H1 (cell line): ENCODE measurements around the gene NDUFA12. TPM values are rescaled to one million over a fixed set of nuclear protein-coding genes. Genes with fewer than 3 reads are reported as not detected.

Experiments
- CTCF ChIA-PET: fragments of 300-600 bp; sonication (Branson Sonifier 250); formaldehyde crosslinking; loops from one replicate; lab custom pipeline; 2021; ENCODE audit not compliant: partially characterized antibody; lab: Charles Lee
- POLR2A ChIA-PET: fragments of 300-600 bp; sonication (Branson Sonifier 250); formaldehyde crosslinking; loops from one replicate; lab custom pipeline; 2021; ENCODE audit warnings: inconsistent platforms; ENCODE audit not compliant: partially characterized antibody; lab: Charles Lee
- DNase-seq, 2 experiments: peaks; one replicate each; pipeline versions ENCODE4 v3.0.0 to v3.0.0-alpha.2; 2010 to 2022; ENCODE audit warnings: low spot score in 2 of 2, low read depth in 1 of 2, mixed read lengths in 1 of 2
- FAIRE-seq: peaks from 2 replicates; lab custom pipeline; 2011; peaks lifted over from hg19 to GRCh38; lab: Jason Lieb, UNC
- H2AFZ ChIP-seq: 2 replicates; pipeline ENCODE4 v1.8.1; 2012; ENCODE audit warnings: low read length, inconsistent platforms
- H2AK5ac ChIP-seq: 2 replicates; pipeline ENCODE4 v1.6.1; 2013; ENCODE audit warnings: low read depth, low read length
- H2BK120ac ChIP-seq: replicated peaks from 2 replicates; pipeline ENCODE3; 2013; ENCODE audit warnings: low read depth, low read length, inconsistent platforms
- H2BK12ac ChIP-seq: 2 replicates; pipeline ENCODE4 v1.6.1; 2013; ENCODE audit warnings: low read depth, low read length
- H2BK15ac ChIP-seq: 2 replicates; pipeline ENCODE4 v1.6.1; 2013; ENCODE audit warnings: low read length
- H2BK20ac ChIP-seq: 2 replicates; pipeline ENCODE4 v1.6.1; 2013; ENCODE audit warnings: low read length
- H2BK5ac ChIP-seq: 2 replicates; pipeline ENCODE4 v1.6.1; 2013; ENCODE audit warnings: low read depth, low read length
- H3K14ac ChIP-seq: 2 replicates; pipeline ENCODE4 v1.6.1; 2013; ENCODE audit warnings: inconsistent platforms; ENCODE audit not compliant: insufficient read length
- H3K18ac ChIP-seq: 2 replicates; pipeline ENCODE4 v1.6.1; 2013; ENCODE audit warnings: low read length; ENCODE audit errors: extremely low read depth
- H3K23ac ChIP-seq: 2 replicates; pipeline ENCODE4 v1.6.1; 2013; ENCODE audit warnings: inconsistent platforms; ENCODE audit not compliant: insufficient read length
- H3K23me2 ChIP-seq: 2 replicates; pipeline ENCODE4 v1.6.1; 2013; ENCODE audit warnings: low read depth, low read length
- H3K27ac ChIP-seq: 2 replicates; pipeline ENCODE4 v1.6.1; 2011; ENCODE audit warnings: low read depth, low read length, inconsistent platforms
- H3K27me3 ChIP-seq, 4 experiments: replicated peaks in 1 of 4; 1 replicate in 1 of 4; 2 replicates in 3 of 4; pipeline versions ENCODE4 v1.6.1 to v1.8.1; 2011 to 2013; ENCODE audit warnings: low read length in 3 of 4, mild to moderate bottlenecking in 3 of 4, inconsistent platforms in 2 of 4, mixed read lengths in 2 of 4, moderate library complexity in 1 of 4; ENCODE audit not compliant: control insufficient read depth in 3 of 4, insufficient read depth in 3 of 4; ENCODE audit errors: extremely low read depth in 1 of 4
- H3K36me3 ChIP-seq, 4 experiments: 2 replicates each; pipeline versions ENCODE4 v1.6.1 to v1.8.1; 2011 to 2013; ENCODE audit warnings: mild to moderate bottlenecking in 4 of 4, low read length in 3 of 4, moderate library complexity in 2 of 4, control low read depth in 1 of 4, inconsistent platforms in 1 of 4; ENCODE audit not compliant: insufficient read depth in 4 of 4, control insufficient read depth in 2 of 4
- H3K4ac ChIP-seq: replicated peaks from 2 replicates; pipeline ENCODE3; 2013; ENCODE audit warnings: low read length, low read depth, mixed read lengths, inconsistent platforms; ENCODE audit not compliant: insufficient read length
- H3K4me1 ChIP-seq, 4 experiments: replicated peaks in 1 of 4; 1 replicate in 1 of 4; 2 replicates in 3 of 4; pipeline versions ENCODE4 v1.6.1 to v1.8.1; 2011 to 2013; ENCODE audit warnings: low read length in 3 of 4, inconsistent platforms in 2 of 4, mixed read lengths in 1 of 4; ENCODE audit not compliant: insufficient read depth in 4 of 4, control insufficient read depth in 3 of 4
- H3K4me2 ChIP-seq, 2 experiments: 2 replicates each; pipeline versions ENCODE4 v1.6.1 to v1.8.1; 2011 to 2013; ENCODE audit warnings: low read depth in 2 of 2, low read length in 2 of 2, control low read depth in 1 of 2, inconsistent platforms in 1 of 2, mild to moderate bottlenecking in 1 of 2; ENCODE audit not compliant: insufficient read depth in 1 of 2
- H3K4me3 ChIP-seq, 4 experiments: fragments of 200-600, 300-600 bp in 1 of 4; sonication (generic), shearing (Covaris generic), sonication (Bioruptor Twin) in 1 of 4; 2 replicates each; pipeline versions ENCODE4 v1.5.1 to v1.8.1; 2011 to 2016; ENCODE audit warnings: low read length in 4 of 4, low read depth in 3 of 4, control low read depth in 2 of 4, inconsistent platforms in 2 of 4, mild to moderate bottlenecking in 2 of 4, mixed read lengths in 1 of 4, moderate library complexity in 1 of 4; ENCODE audit not compliant: insufficient read depth in 2 of 4; ENCODE audit errors: extremely low read depth in 1 of 4
- H3K56ac ChIP-seq: replicated peaks from 2 replicates; pipeline ENCODE3; 2013; ENCODE audit warnings: low read depth, mild to moderate bottlenecking, mixed read lengths, low read length, inconsistent platforms; ENCODE audit not compliant: insufficient read length
- H3K79me1 ChIP-seq: 2 replicates; pipeline ENCODE4 v1.6.1; 2013; ENCODE audit warnings: low read depth, low read length, control low read depth
- H3K79me2 ChIP-seq, 2 experiments: 2 replicates each; pipeline versions ENCODE4 v1.6.1 to v1.8.1; 2012 to 2013; ENCODE audit warnings: low read length in 2 of 2, mild to moderate bottlenecking in 2 of 2, inconsistent platforms in 1 of 2; ENCODE audit not compliant: insufficient read depth in 2 of 2, control insufficient read depth in 1 of 2
- H3K9ac ChIP-seq, 4 experiments: replicated peaks in 1 of 4; 1 replicate in 1 of 4; 2 replicates in 3 of 4; pipeline versions ENCODE4 v1.6.1 to v1.8.1; 2011 to 2013; ENCODE audit warnings: low read depth in 3 of 4, low read length in 3 of 4, control low read depth in 2 of 4, mild to moderate bottlenecking in 2 of 4, moderate library complexity in 2 of 4, inconsistent platforms in 1 of 4; ENCODE audit errors: extremely low read depth in 1 of 4
- H3K9me3 ChIP-seq, 2 experiments: 2 replicates each; pipeline versions ENCODE4 v1.6.1 to v1.8.1; 2012 to 2013; ENCODE audit warnings: mild to moderate bottlenecking in 2 of 2, moderate library complexity in 2 of 2, control low read depth in 1 of 2, inconsistent platforms in 1 of 2, low read depth in 1 of 2, low read length in 1 of 2, mixed read lengths in 1 of 2; ENCODE audit not compliant: insufficient read depth in 2 of 2
- H4K20me1 ChIP-seq, 2 experiments: replicated peaks in 1 of 2; 2 replicates each; pipeline versions ENCODE3 to v1.8.1; 2011 to 2013; ENCODE audit warnings: inconsistent platforms in 2 of 2, low read length in 2 of 2, mild to moderate bottlenecking in 1 of 2; ENCODE audit not compliant: insufficient read depth in 2 of 2, control insufficient read depth in 1 of 2
- H4K5ac ChIP-seq: 2 replicates; pipeline ENCODE4 v1.6.1; 2013; ENCODE audit warnings: low read length, low read depth, mixed read lengths, inconsistent platforms; ENCODE audit not compliant: insufficient read length
- H4K8ac ChIP-seq: 2 replicates; pipeline ENCODE4 v1.8.0; 2013; ENCODE audit warnings: mild to moderate bottlenecking, moderate library complexity, low read length, inconsistent platforms; ENCODE audit not compliant: insufficient read depth; ENCODE audit errors: extremely low read depth
- H4K91ac ChIP-seq: replicated peaks from 2 replicates; pipeline ENCODE3; 2013; ENCODE audit warnings: low read length, mixed read lengths, inconsistent platforms; ENCODE audit not compliant: insufficient read length
- CREB1 ChIP-seq: IDR thresholded peaks from 2 replicates; pipeline ENCODE4 v1.6.1; 2012; ENCODE audit warnings: inconsistent platforms
- JUN ChIP-seq: IDR thresholded peaks from 2 replicates; pipeline ENCODE4 v1.6.1; 2011; ENCODE audit warnings: low read depth, mild to moderate bottlenecking, improper control_type of control experiment, low read length
- KDM1A ChIP-seq: fragments of 200-600, 300-600 bp; sonication (generic); IDR thresholded peaks from 2 replicates; pipeline ENCODE4 v1.7.1; 2016; ENCODE audit warnings: mild to moderate bottlenecking, low read length, borderline replicate concordance
- MAFK ChIP-seq: IDR thresholded peaks from 2 replicates; pipeline ENCODE4 v1.6.1; 2012; ENCODE audit warnings: low read depth, mild to moderate bottlenecking, improper control_type of control experiment, low read length
- RAD21 ChIP-seq, 2 experiments: IDR thresholded peaks in 1 of 2; conservative IDR thresholded peaks in 1 of 2; 2 replicates each; pipeline ENCODE4 v1.6.1; 2011; ENCODE audit warnings: low read depth in 2 of 2, low read length in 2 of 2, improper control_type of control experiment in 1 of 2, inconsistent platforms in 1 of 2, mild to moderate bottlenecking in 1 of 2, moderate library complexity in 1 of 2
- SP4 ChIP-seq: IDR thresholded peaks from 2 replicates; pipeline ENCODE4 v1.6.1; 2012; ENCODE audit warnings: low read length, inconsistent platforms
- WGBS, 2 experiments: shearing (Covaris generic) in 1 of 2; methylation state at CpG; one replicate each; pipeline versions ENCODE4 v1.1.6 to v1.1.7; 2013 to 2015; ENCODE audit warnings: low lambda C conversion rate in 2 of 2, mixed read lengths in 2 of 2, inconsistent platforms in 1 of 2, low coverage in 1 of 2, missing lambda C conversion rate in 1 of 2; ENCODE audit not compliant: insufficient replicate concordance in 2 of 2, insufficient coverage in 1 of 2, insufficient read length in 1 of 2; ENCODE audit errors: extremely low coverage in 1 of 2, missing lambda C conversion rate in 1 of 2; 5-methylcytosine and 5-hydroxymethylcytosine counted together
- long read RNA-seq, 2 experiments: library from RNA in 1 of 2; library from capped mRNA in 1 of 2; stranded (forward); transcript quantifications; one replicate each; pipeline ENCODE4 v2.0.0, GENCODE V29; 2021; ENCODE audit warnings: inconsistent platforms in 1 of 2
- polyA minus RNA-seq, 3 experiments: library from RNA; depleted of rRNA, polyadenylated mRNA; stranded (reverse); fragments of >200 nt; gene quantifications; 1 replicate in 2 of 3; 2 replicates in 1 of 3; pipeline ENCODE4 v1.2.3, GENCODE V29; 2011
- polyA plus RNA-seq, 7 experiments: library from polyadenylated mRNA; depleted of rRNA in 3 of 7; stranded (reverse) in 5 of 7; unstranded in 2 of 7; fragments of >200 nt in 5 of 7; fragments of 200-250 nt in 2 of 7; gene quantifications; 1 replicate in 5 of 7; 2 replicates in 1 of 7; 4 replicates in 1 of 7; pipeline versions ENCODE4 v1.2.1 to v1.2.3, GENCODE V29; 2011 to 2013; ENCODE audit warnings: missing spikeins in 2 of 7, mixed read lengths in 2 of 7
- total RNA-seq: library from RNA; stranded (reverse); fragmentation: NEBNext Ultra II Directional; extraction: Animal tissue kit (Norgen Biotek cat#: 25700); gene quantifications from 2 replicates; pipeline ENCODE4 v1.2.1, GENCODE V29; 2021

NDUFA12 gene
- total RNA-seq (98.1 and 99.4 TPM in 2 replicates), polyA plus RNA-seq (2011; rRNA removed) (113 and 157 TPM in 2 replicates), polyA minus RNA-seq (2011; rRNA and poly(A)+ RNA removed) (34.9 and 57.6 TPM in 2 replicates)
- 159 TPM for polyA plus RNA-seq (2011; cell fraction: cytosol; rRNA removed)
- 29.2 TPM for polyA plus RNA-seq (2011; cell fraction: nucleus; rRNA removed)
- polyA plus RNA-seq (2012, experiment 1 of 2), result 133 to 152 TPM (median 145 TPM) in 4 replicates
- polyA plus RNA-seq (2012, experiment 2 of 2), result 101 TPM
- polyA plus RNA-seq (2013, experiment 1 of 2), result 154 TPM
- polyA plus RNA-seq (2013, experiment 2 of 2), result 158 TPM
- 37.1 TPM for polyA minus RNA-seq (2011; cell fraction: cytosol; rRNA and poly(A)+ RNA removed)
- 36.1 TPM for polyA minus RNA-seq (2011; cell fraction: nucleus; rRNA and poly(A)+ RNA removed)
- long read RNA-seq, experiment 1, transcript NDUFA12-206 (3 exons, 487 nt), result minor isoform, 6 of 91 reads
- long read RNA-seq, experiment 1, transcript NDUFA12-201 (4 exons, 635 nt), result major isoform, 74 of 91 reads
- long read RNA-seq, experiment 1, partial matches to known transcripts, result 3 of 91 reads
- long read RNA-seq, experiment 1, other reads (novel, unspliced or antisense), result 6 of 91 reads
- long read RNA-seq, experiment 2, partial matches to known transcripts, result 0 of 4 reads
- long read RNA-seq, experiment 2, other reads (novel, unspliced or antisense), result 0 of 4 reads

- Histone ChIP-seq H4K20me1 (no peaks in the 10 kb centered on the region), H3K27me3 (no peaks in the 10 kb centered on the region), H4K8ac (peak within 1 kb of the TSS; percentile 90), H4K5ac (no peak within 1 kb of the TSS), H2BK12ac (peak within 1 kb of the TSS; percentile 27; the same call in 1 of the 2 replicates), H3K14ac (no peak within 1 kb of the TSS), H4K91ac (peak within 1 kb of the TSS; percentile 32), H3K4me3 (peak within 1 kb of the TSS; percentile 78 to 95 (median 94)), H3K9ac (peak within 1 kb of the TSS; percentile 54 to 91 (median 86)), H3K79me1 (no peaks in the 10 kb centered on the region), H3K4me2 (peak within 1 kb of the TSS; percentile 73 to 75), H3K9me3 (peaks cover 0 to 2% of the 10 kb centered on the region in 2 experiments; a peak in 1 of 4 replicates), H2AK5ac (no peak within 1 kb of the TSS), H3K56ac (peak within 1 kb of the TSS; percentile 74), H3K27ac (peak within 1 kb of the TSS; percentile 80), H3K4ac (no peak within 1 kb of the TSS), H2BK20ac (no peak within 1 kb of the TSS), H3K23me2 (no peaks in the 10 kb centered on the region), H3K36me3 (0 out of 8 replicates have a peak, but pooled peaks cover 0 to 4% (median 0%) of the 10 kb centered on the region in 4 experiments), H2BK120ac (no peak within 1 kb of the TSS), H2BK15ac (no peak within 1 kb of the TSS), H3K18ac (peak within 1 kb of the TSS; percentile 86), H3K4me1 (no peaks in the 10 kb centered on the region), H3K79me2 (peaks cover 0 to 21% of the 10 kb centered on the region in 2 experiments; a peak in 2 of 4 replicates), H2BK5ac (peak within 1 kb of the TSS; percentile 6; the same call in 1 of the 2 replicates), H3K23ac (no peak within 1 kb of the TSS), H2AFZ (peak within 1 kb of the TSS; percentile 96)
- CTCF ChIA-PET, result interaction anchor here (0.8 to 1.2 kb wide), 3 partner anchors 15 to 333 kb away, joined by 3 to 4 read pairs (median 4); no protein-coding TSS in a partner anchor
- peak; percentile 82 for FAIRE-seq
- DNase-seq, result peak; percentile 93 to 96
- POLR2A ChIA-PET, result interaction anchor here (0.6 to 2.0 kb wide), 17 partner anchors 8 to 470 kb away, joined by 3 to 17 read pairs (median 6); partner anchors contain the start of genes FGD6, METAP2, NR2C1 and VEZT
- 4% methylated on average over 34 of the region's 34 CpGs; no CpG with 5 or more reads in 1 of the 2 experiments for WGBS, 2 experiments
- no peak for TF ChIP-seq KDM1A
- no peak for TF ChIP-seq CREB1
- no peak for TF ChIP-seq MAFK
- peak in 1 of 2 experiments; percentile 16; a peak in 1 of 4 replicates for TF ChIP-seq RAD21 (IDR thresholded peaks at IDR 0.05 in 1 of 2, conservative IDR thresholded peaks at IDR 0.05 in 1 of 2; ENCODE audit: low read depth in 2 of 2, low read length in 2 of 2)
- no peak for TF ChIP-seq SP4
- no peak for TF ChIP-seq JUN
Measured at GRCh38 chr12:95003213-95003920, at the start of gene NDUFA12. Gene NDUFA12, minus strand, starts transcription at chr12:95003697. Its CDS starts 17 bp downstream, at chr12:95003680.
